WTC11 (cell line): ENCODE data around the gene GAK. TPM values are rescaled to one million over a fixed set of nuclear protein-coding genes. Genes with fewer than 3 reads are reported as not detected.

Source experiments
- ATAC-seq: fragments of 200-7000 bp; cut with Tn5 transposase; 2 replicates; pipeline ENCODE4 v1.10.0; 2021; ENCODE audit warnings: mild to moderate bottlenecking, moderate library complexity
- CTCF ChIA-PET: fragments of 300-600 bp; sonication (Branson Sonifier 250); formaldehyde crosslinking; loops from one replicate; lab custom pipeline; 2021; ENCODE audit warnings: antibody characterized with exemption; lab: Charles Lee
- POLR2A ChIA-PET: fragments of 350-600 bp; sonication (Branson Sonifier 250); formaldehyde crosslinking; loops from one replicate; lab custom pipeline; 2021; ENCODE audit warnings: antibody characterized with exemption; lab: Charles Lee
- DNase-seq: peaks from one replicate; pipeline ENCODE4 v3.0.0; 2021; ENCODE audit warnings: low spot score
- H3K27ac Mint-ChIP-seq: 2 replicates; pipeline ENCODE4 v1.8.0; 2021; ENCODE audit warnings: mixed read lengths
- H3K27me3 Mint-ChIP-seq: 2 replicates; pipeline ENCODE4 v1.8.0; 2021; ENCODE audit warnings: low read depth, mild to moderate bottlenecking, moderate library complexity, mixed read lengths
- H3K36me3 Mint-ChIP-seq: 2 replicates; pipeline ENCODE4 v1.8.0; 2021; ENCODE audit warnings: mixed read lengths
- H3K4me1 Mint-ChIP-seq: 2 replicates; pipeline ENCODE4 v1.8.0; 2022; ENCODE audit warnings: mixed read lengths
- H3K4me3 Mint-ChIP-seq: 2 replicates; pipeline ENCODE4 v1.8.0; 2021; ENCODE audit warnings: mild to moderate bottlenecking, moderate library complexity, mixed read lengths
- H3K9me3 Mint-ChIP-seq: 2 replicates; pipeline ENCODE4 v1.8.0; 2021; ENCODE audit warnings: mixed read lengths
- CBFB ChIP-seq: sonication (generic); formaldehyde crosslinking; IDR thresholded peaks from 2 replicates; pipeline ENCODE4 v1.8.1; 2022; ENCODE audit warnings: mild to moderate bottlenecking, low read depth, missing genetic modification reagents
- NR3C1 ChIP-seq: sonication (generic); formaldehyde crosslinking; conservative IDR thresholded peaks from 2 replicates; pipeline ENCODE4 v1.8.1; 2023; ENCODE audit warnings: low read depth, mild to moderate bottlenecking, missing genetic modification reagents
- TCF7 ChIP-seq: sonication (generic); formaldehyde crosslinking; IDR thresholded peaks from 2 replicates; pipeline ENCODE4 v1.8.0; 2022; ENCODE audit warnings: mild to moderate bottlenecking, low read depth, missing genetic modification reagents, moderate library complexity
- ZNF396 ChIP-seq: fragments of 250-450 bp; sonication (Bioruptor Pico); IDR thresholded peaks from 2 replicates; pipeline ENCODE4 v1.8.0; 2021; ENCODE audit warnings: mild to moderate bottlenecking, moderate library complexity, borderline replicate concordance
- total RNA-seq: library from RNA; stranded (reverse); gene quantifications from 3 replicates; pipeline ENCODE4 v1.2.3, GENCODE V29; 2021
- TF ChIP-seq, protein P1 (sequence below): sonication (generic); formaldehyde crosslinking; IDR thresholded peaks from 2 replicates; pipeline ENCODE4 v1.8.1; 2023; ENCODE audit warnings: mild to moderate bottlenecking, missing genetic modification reagents
- TF ChIP-seq, protein P2 (sequence below): sonication (generic); formaldehyde crosslinking; IDR thresholded peaks from 2 replicates; pipeline ENCODE4 v1.8.0; 2022; ENCODE audit warnings: mild to moderate bottlenecking, missing genetic modification reagents
- TF ChIP-seq, protein P3 (sequence below): sonication (generic); formaldehyde crosslinking; IDR thresholded peaks from 2 replicates; pipeline ENCODE4 v1.8.1; 2022; ENCODE audit warnings: missing genetic modification reagents, borderline replicate concordance
- TF ChIP-seq, protein P4 (sequence below): fragments of 250-450 bp; sonication (Bioruptor Pico); IDR thresholded peaks from 2 replicates; pipeline ENCODE4 v1.9.0; 2021; ENCODE audit warnings: mild to moderate bottlenecking
- TF ChIP-seq, protein P5 (sequence below): sonication (generic); formaldehyde crosslinking; IDR thresholded peaks from 2 replicates; pipeline ENCODE4 v1.8.0; 2022; ENCODE audit warnings: mild to moderate bottlenecking, missing genetic modification reagents
- TF ChIP-seq, protein P6 (sequence below): sonication (generic); formaldehyde crosslinking; IDR thresholded peaks from 2 replicates; pipeline ENCODE4 v1.8.0; 2023; ENCODE audit warnings: missing genetic modification reagents, mild to moderate bottlenecking, borderline replicate concordance
- TF ChIP-seq, protein P7 (sequence below): sonication (generic); formaldehyde crosslinking; IDR thresholded peaks from 2 replicates; pipeline ENCODE4 v1.8.1; 2022; ENCODE audit warnings: mild to moderate bottlenecking, moderate library complexity, missing genetic modification reagents

Gene GAK
- total RNA-seq, 1 experiment from 2014 or later, result 121 TPM

DNA sequence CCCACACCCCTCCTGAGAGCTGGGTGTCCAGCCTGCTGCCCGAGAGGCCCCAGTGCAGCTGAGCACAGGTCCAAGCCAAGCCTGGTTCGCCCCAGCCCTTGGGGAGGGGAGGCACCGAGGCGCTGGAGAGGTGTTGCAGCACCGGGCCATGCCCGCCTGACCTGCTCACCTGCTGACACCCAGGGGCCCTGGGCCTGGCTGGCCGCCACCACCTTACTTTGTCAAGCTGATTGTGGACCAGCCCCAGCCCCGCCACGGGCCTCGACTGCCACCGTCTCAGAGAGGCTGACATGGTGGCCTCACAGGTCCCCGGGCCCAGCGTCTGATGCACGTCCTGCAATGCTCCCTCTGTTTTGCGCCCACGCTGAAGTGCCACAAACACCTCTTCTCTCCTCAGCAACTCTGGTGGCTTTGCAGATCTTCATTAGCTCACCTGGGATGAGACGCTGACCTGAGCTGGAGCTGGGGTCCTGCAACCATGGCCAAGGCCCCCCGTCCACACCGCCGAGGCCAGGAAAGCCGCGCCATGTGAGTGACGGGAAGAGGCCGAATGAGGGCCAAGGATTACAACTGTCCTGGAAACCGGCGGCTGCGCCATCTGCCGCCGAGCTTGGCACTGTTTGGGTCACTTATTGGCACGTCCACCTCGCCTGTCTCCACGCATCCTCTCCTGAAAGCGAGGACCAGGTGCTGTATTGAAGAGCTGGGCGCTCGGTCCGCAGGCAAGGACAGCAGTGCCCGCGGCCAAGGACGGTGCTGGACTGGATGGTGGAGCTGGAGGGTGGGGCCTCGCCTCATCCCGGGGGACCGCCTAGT is 113.8 kb downstream of the GAK start (continued):
- TF ChIP-seq, protein P1, sequence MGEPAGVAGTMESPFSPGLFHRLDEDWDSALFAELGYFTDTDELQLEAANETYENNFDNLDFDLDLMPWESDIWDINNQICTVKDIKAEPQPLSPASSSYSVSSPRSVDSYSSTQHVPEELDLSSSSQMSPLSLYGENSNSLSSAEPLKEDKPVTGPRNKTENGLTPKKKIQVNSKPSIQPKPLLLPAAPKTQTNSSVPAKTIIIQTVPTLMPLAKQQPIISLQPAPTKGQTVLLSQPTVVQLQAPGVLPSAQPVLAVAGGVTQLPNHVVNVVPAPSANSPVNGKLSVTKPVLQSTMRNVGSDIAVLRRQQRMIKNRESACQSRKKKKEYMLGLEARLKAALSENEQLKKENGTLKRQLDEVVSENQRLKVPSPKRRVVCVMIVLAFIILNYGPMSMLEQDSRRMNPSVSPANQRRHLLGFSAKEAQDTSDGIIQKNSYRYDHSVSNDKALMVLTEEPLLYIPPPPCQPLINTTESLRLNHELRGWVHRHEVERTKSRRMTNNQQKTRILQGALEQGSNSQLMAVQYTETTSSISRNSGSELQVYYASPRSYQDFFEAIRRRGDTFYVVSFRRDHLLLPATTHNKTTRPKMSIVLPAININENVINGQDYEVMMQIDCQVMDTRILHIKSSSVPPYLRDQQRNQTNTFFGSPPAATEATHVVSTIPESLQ (CRISPR knock-in tag), result no peak
- TF ChIP-seq CBFB (CRISPR knock-in tag) (no peak), NR3C1 (CRISPR knock-in tag) (no peak), ZNF396 (CRISPR knock-in tag) (no peak), TCF7 (CRISPR knock-in tag) (no peak)
- TF ChIP-seq, protein P2, sequence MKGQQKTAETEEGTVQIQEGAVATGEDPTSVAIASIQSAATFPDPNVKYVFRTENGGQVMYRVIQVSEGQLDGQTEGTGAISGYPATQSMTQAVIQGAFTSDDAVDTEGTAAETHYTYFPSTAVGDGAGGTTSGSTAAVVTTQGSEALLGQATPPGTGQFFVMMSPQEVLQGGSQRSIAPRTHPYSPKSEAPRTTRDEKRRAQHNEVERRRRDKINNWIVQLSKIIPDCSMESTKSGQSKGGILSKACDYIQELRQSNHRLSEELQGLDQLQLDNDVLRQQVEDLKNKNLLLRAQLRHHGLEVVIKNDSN (CRISPR knock-in tag), result no peak
- TF ChIP-seq, protein P3, sequence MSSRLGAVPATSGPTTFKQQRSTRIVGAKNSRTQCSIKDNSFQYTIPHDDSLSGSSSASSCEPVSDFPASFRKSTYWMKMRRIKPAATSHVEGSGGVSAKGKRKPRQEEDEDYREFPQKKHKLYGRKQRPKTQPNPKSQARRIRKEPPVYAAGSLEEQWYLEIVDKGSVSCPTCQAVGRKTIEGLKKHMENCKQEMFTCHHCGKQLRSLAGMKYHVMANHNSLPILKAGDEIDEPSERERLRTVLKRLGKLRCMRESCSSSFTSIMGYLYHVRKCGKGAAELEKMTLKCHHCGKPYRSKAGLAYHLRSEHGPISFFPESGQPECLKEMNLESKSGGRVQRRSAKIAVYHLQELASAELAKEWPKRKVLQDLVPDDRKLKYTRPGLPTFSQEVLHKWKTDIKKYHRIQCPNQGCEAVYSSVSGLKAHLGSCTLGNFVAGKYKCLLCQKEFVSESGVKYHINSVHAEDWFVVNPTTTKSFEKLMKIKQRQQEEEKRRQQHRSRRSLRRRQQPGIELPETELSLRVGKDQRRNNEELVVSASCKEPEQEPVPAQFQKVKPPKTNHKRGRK (CRISPR knock-in tag), result no peak
- TF ChIP-seq, protein P4, sequence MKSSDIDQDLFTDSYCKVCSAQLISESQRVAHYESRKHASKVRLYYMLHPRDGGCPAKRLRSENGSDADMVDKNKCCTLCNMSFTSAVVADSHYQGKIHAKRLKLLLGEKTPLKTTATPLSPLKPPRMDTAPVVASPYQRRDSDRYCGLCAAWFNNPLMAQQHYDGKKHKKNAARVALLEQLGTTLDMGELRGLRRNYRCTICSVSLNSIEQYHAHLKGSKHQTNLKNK (CRISPR knock-in tag), result no peak
- TF ChIP-seq, protein P5, sequence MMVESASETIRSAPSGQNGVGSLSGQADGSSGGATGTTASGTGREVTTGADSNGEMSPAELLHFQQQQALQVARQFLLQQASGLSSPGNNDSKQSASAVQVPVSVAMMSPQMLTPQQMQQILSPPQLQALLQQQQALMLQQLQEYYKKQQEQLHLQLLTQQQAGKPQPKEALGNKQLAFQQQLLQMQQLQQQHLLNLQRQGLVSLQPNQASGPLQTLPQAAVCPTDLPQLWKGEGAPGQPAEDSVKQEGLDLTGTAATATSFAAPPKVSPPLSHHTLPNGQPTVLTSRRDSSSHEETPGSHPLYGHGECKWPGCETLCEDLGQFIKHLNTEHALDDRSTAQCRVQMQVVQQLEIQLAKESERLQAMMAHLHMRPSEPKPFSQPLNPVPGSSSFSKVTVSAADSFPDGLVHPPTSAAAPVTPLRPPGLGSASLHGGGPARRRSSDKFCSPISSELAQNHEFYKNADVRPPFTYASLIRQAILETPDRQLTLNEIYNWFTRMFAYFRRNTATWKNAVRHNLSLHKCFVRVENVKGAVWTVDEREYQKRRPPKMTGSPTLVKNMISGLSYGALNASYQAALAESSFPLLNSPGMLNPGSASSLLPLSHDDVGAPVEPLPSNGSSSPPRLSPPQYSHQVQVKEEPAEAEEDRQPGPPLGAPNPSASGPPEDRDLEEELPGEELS, result no peak
- TF ChIP-seq, all 79 proteins: peak for 0

DNA sequence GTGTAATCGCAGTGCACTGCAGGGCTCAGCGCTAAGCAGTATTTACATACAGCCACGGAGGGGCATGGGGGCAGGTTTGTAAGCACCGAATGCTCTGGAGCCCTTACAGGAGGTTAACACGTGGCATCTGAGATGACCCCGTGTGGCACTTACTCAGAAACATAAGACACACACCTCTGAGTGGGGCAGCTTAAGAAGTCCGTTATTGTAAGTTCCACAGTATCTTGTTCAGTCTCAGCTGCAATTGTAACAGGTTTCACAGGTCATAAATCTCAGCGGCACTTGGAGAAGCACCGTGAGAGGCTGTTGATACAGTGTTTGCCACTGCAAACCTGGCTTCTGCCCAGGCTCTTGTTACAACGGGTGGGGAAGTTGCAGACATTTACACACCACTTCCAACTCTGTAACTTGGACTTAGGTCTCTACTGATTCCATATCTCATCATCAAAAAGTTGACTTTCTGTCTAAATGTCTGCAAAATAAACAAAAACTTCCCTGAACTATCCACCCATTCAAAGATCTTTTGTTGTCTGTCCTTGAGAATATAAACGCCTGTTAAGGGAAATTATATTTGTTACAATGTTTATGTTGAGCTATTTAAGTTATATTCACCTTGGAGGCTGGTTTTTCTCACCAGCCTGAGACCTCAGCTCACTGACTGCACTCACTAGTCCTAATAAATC is 116.5 kb downstream of the GAK start:
- TF ChIP-seq, protein P6, sequence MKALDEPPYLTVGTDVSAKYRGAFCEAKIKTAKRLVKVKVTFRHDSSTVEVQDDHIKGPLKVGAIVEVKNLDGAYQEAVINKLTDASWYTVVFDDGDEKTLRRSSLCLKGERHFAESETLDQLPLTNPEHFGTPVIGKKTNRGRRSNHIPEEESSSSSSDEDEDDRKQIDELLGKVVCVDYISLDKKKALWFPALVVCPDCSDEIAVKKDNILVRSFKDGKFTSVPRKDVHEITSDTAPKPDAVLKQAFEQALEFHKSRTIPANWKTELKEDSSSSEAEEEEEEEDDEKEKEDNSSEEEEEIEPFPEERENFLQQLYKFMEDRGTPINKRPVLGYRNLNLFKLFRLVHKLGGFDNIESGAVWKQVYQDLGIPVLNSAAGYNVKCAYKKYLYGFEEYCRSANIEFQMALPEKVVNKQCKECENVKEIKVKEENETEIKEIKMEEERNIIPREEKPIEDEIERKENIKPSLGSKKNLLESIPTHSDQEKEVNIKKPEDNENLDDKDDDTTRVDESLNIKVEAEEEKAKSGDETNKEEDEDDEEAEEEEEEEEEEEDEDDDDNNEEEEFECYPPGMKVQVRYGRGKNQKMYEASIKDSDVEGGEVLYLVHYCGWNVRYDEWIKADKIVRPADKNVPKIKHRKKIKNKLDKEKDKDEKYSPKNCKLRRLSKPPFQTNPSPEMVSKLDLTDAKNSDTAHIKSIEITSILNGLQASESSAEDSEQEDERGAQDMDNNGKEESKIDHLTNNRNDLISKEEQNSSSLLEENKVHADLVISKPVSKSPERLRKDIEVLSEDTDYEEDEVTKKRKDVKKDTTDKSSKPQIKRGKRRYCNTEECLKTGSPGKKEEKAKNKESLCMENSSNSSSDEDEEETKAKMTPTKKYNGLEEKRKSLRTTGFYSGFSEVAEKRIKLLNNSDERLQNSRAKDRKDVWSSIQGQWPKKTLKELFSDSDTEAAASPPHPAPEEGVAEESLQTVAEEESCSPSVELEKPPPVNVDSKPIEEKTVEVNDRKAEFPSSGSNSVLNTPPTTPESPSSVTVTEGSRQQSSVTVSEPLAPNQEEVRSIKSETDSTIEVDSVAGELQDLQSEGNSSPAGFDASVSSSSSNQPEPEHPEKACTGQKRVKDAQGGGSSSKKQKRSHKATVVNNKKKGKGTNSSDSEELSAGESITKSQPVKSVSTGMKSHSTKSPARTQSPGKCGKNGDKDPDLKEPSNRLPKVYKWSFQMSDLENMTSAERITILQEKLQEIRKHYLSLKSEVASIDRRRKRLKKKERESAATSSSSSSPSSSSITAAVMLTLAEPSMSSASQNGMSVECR (CRISPR knock-in tag), result no peak
- no peak for TF ChIP-seq TCF7 (CRISPR knock-in tag)
- TF ChIP-seq, protein P7, sequence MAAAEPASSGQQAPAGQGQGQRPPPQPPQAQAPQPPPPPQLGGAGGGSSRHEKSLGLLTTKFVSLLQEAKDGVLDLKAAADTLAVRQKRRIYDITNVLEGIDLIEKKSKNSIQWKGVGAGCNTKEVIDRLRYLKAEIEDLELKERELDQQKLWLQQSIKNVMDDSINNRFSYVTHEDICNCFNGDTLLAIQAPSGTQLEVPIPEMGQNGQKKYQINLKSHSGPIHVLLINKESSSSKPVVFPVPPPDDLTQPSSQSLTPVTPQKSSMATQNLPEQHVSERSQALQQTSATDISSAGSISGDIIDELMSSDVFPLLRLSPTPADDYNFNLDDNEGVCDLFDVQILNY (CRISPR knock-in tag), result no peak
- Mint-ChIP-seq H3K4me1 (no peaks in the 10 kb centered on the region), H3K27ac (no peak overlapping the region), H3K4me3 (no peak overlapping the region), H3K36me3 (no peaks in the 10 kb centered on the region), H3K9me3 (no peaks in the 10 kb centered on the region), H3K27me3 (peaks cover 97% of the 10 kb centered on the region)
- DNase-seq (no peak), ATAC-seq (no peak)
- ChIA-PET CTCF (interaction anchor here (1.0 to 2.3 kb wide), 2 partner anchors 9 to 132 kb away, joined by 5 to 7 read pairs; no protein-coding TSS in a partner anchor), POLR2A (interaction anchor here (0.7 kb wide), 1 partner anchor 13 kb away, joined by 3 read pairs; no protein-coding TSS in a partner anchor)
